ENCODE measurements around the gene ERCC6L2. TPM values are rescaled to one million over a fixed set of nuclear protein-coding genes. Genes with fewer than 3 reads are reported as not detected.

Gene ERCC6L2
- total RNA-seq, 4 donors from 2014 or later: 82.0 to 128 (median 108) TPM

- Histone ChIP-seq H3K4me1 (peaks cover 0 to 3% (median 0%) of the 10 kb centered on the region in 4 donors), H3K36me3 (peaks cover 0 to 6% (median 0%) of the 10 kb centered on the region in 3 donors), H3K27ac (no peak overlapping the region), H3K27me3 (no peaks in the 10 kb centered on the region), H3K9me3 (no peaks in the 10 kb centered on the region), H3K4me3 (no peak overlapping the region)
- WGBS, 2 donors: 68 to 71% methylated on average over 3 of the region's 3 CpGs
- DNase-seq (ENCODE audit: low spot score in 2 of 2): no peak
- TF ChIP-seq POLR2A (IDR thresholded peaks at IDR 0.05) (no peak), EP300 (IDR thresholded peaks at IDR 0.05) (no peak), CTCF (IDR thresholded peaks at IDR 0.05) (no peak)
These were observed 26.0 kb downstream of the ERCC6L2 start for GRCh38 chr9:95901506-95901905.

- peaks cover 0 to 6% (median 0%) of the 10 kb centered on the region in 3 donors for H3K36me3 ChIP-seq
- peaks cover 0 to 3% (median 0%) of the 10 kb centered on the region in 4 donors for H3K4me1 ChIP-seq
- TF ChIP-seq CTCF (IDR thresholded peaks at IDR 0.05) (no peak), POLR2A (IDR thresholded peaks at IDR 0.05) (no peak), EP300 (IDR thresholded peaks at IDR 0.05) (no peak)
- no peak overlapping the region for H3K27ac ChIP-seq
- no peaks in the 10 kb centered on the region for H3K27me3 ChIP-seq
- no peak overlapping the region for H3K4me3 ChIP-seq
- no peaks in the 10 kb centered on the region for H3K9me3 ChIP-seq
- DNase-seq (ENCODE audit: low spot score in 2 of 2): no peak
These were observed 27.9 kb downstream of the ERCC6L2 start for GRCh38 chr9:95903398-95903797.

- TF ChIP-seq EP300 (IDR thresholded peaks at IDR 0.05): no peak
- no peak for TF ChIP-seq CTCF (IDR thresholded peaks at IDR 0.05)
- no peak for TF ChIP-seq POLR2A (IDR thresholded peaks at IDR 0.05)
- Histone ChIP-seq H3K36me3 (no peaks in the 10 kb centered on the region), H3K27me3 (no peaks in the 10 kb centered on the region), H3K4me1 (no peaks in the 10 kb centered on the region), H3K27ac (no peak overlapping the region), H3K9me3 (no peaks in the 10 kb centered on the region), H3K4me3 (no peak overlapping the region)
- DNase-seq (ENCODE audit: low spot score in 2 of 2): no peak
- 84 to 86% methylated on average over 2 of the region's 2 CpGs for WGBS, 2 donors
These were observed 32.3 kb downstream of the ERCC6L2 start for GRCh38 chr9:95907794-95908193.

GRCh38 chr9:95910023-95910707 lies 34.7 kb downstream of the ERCC6L2 start:
- 92% methylated on average over 3 of the region's 3 CpGs for WGBS, 2 donors
- H3K27me3 ChIP-seq: no peaks in the 10 kb centered on the region
- H3K27ac ChIP-seq: no peak overlapping the region
- no peak for DNase-seq (ENCODE audit: low spot score in 2 of 2)
- H3K4me1 ChIP-seq: no peaks in the 10 kb centered on the region
- no peaks in the 10 kb centered on the region for H3K9me3 ChIP-seq
- no peak overlapping the region for H3K4me3 ChIP-seq
- peaks cover 0 to 5% (median 0%) of the 10 kb centered on the region in 3 donors for H3K36me3 ChIP-seq
- no peak for TF ChIP-seq EP300 (IDR thresholded peaks at IDR 0.05)
- no peak for TF ChIP-seq CTCF (IDR thresholded peaks at IDR 0.05)

- Histone ChIP-seq H3K4me3 (no peak overlapping the region), H3K27ac (no peak overlapping the region), H3K27me3 (no peaks in the 10 kb centered on the region), H3K9me3 (no peaks in the 10 kb centered on the region), H3K36me3 (peaks cover 0 to 9% (median 0%) of the 10 kb centered on the region in 3 donors), H3K4me1 (no peaks in the 10 kb centered on the region)
- TF ChIP-seq CTCF (IDR thresholded peaks at IDR 0.05) (no peak), POLR2A (IDR thresholded peaks at IDR 0.05) (no peak), EP300 (IDR thresholded peaks at IDR 0.05) (no peak)
- 93 to 97% methylated on average over 3 of the region's 3 CpGs for WGBS, 2 donors
- DNase-seq (ENCODE audit: low spot score in 2 of 2): no peak
These were observed 35.4 kb downstream of the ERCC6L2 start for GRCh38 chr9:95910770-95911340.

All from tibial nerve (tissue), 4 donors.